A673 (cell line): ENCODE results near the gene SCYGR3.

ENCODE experiments used
- CTCF ChIP-seq: fragments of 300-800, 200-600 bp; sonication (generic); conservative IDR thresholded peaks from 2 replicates; pipeline ENCODE4 v1.5.1; 2017; ENCODE audit warnings: low read depth, mild to moderate bottlenecking, antibody characterized with exemption, low read length, moderate library complexity, mixed read lengths
- EZH2 ChIP-seq: fragments of 200-600 bp; sonication (generic); IDR thresholded peaks from 2 replicates; pipeline ENCODE4 v1.6.1; 2017; ENCODE audit warnings: borderline replicate concordance, low read depth, mild to moderate bottlenecking, mixed read lengths, antibody characterized with exemption, low read length; ENCODE audit not compliant: poor library complexity, severe bottlenecking

GRCh38 chr2:227623226-227623625 lies 8.6 kb upstream of the SCYGR3 start:
- TF ChIP-seq CTCF (no peak), EZH2 (no peak)
